Measurements from ENCODE around the gene DNAAF3.
A peak's percentile ranks its signal among the peaks of the same experiment; 100 is the strongest.

The DNAAF3 gene

GRCh38 chr19:55133639-55134444 lies 32.6 kb downstream of the DNAAF3 start:
- no peak overlapping the region for H3K9ac ChIP-seq (ENCODE audit: low read depth, low read length)

GRCh38 chr19:55132453-55133129 lies 33.8 kb downstream of the DNAAF3 start:
- no peak overlapping the region for H3K27ac ChIP-seq (ENCODE audit: low read depth, low read length)
- WGBS, result 85% methylated on average over 14 of the region's 14 CpGs
- no peaks in the 10 kb centered on the region for H3K4me1 ChIP-seq (ENCODE audit: insufficient read depth, low read length)

More at GRCh38 chr19:55133639-55134444, 32.6 kb downstream of the DNAAF3 start:
- Histone ChIP-seq H3K27ac (ENCODE audit: low read depth, low read length) (peak overlapping the region; percentile 35; the same call in 1 of the 2 replicates), H3K4me3 (ENCODE audit: low read length) (no peak overlapping the region), H3K9me3 (ENCODE audit: insufficient read depth, low read depth, low read length) (no peaks in the 10 kb centered on the region), H3K36me3 (ENCODE audit: insufficient read depth, low read length) (peaks cover 26% of the 10 kb centered on the region), H3K27me3 (ENCODE audit: insufficient read depth, low read length) (no peaks in the 10 kb centered on the region), H3K4me1 (ENCODE audit: insufficient read depth, low read length) (no peaks in the 10 kb centered on the region)
- 87% methylated on average over 25 of the region's 25 CpGs for WGBS

GRCh38 chr19:55131421-55131820 lies 35.0 kb downstream of the DNAAF3 start:
- Histone ChIP-seq H3K27me3 (ENCODE audit: insufficient read depth, low read length) (no peaks in the 10 kb centered on the region), H3K27ac (ENCODE audit: low read depth, low read length) (no peak overlapping the region), H3K9me3 (ENCODE audit: insufficient read depth, low read depth, low read length) (no peaks in the 10 kb centered on the region), H3K4me1 (ENCODE audit: insufficient read depth, low read length) (no peaks in the 10 kb centered on the region), H3K4me3 (ENCODE audit: low read length) (no peak overlapping the region), H3K9ac (ENCODE audit: low read depth, low read length) (no peak overlapping the region), H3K36me3 (ENCODE audit: insufficient read depth, low read length) (peaks cover 23% of the 10 kb centered on the region)
- WGBS, result 95% methylated on average over 16 of the region's 16 CpGs

More at GRCh38 chr19:55132453-55133129, 33.8 kb downstream of the DNAAF3 start:
- no peaks in the 10 kb centered on the region for H3K9me3 ChIP-seq (ENCODE audit: insufficient read depth, low read depth, low read length)
- no peak overlapping the region for H3K4me3 ChIP-seq (ENCODE audit: low read length)
- H3K36me3 ChIP-seq (ENCODE audit: insufficient read depth, low read length), result peaks cover 26% of the 10 kb centered on the region
- no peak overlapping the region for H3K9ac ChIP-seq (ENCODE audit: low read depth, low read length)
- no peaks in the 10 kb centered on the region for H3K27me3 ChIP-seq (ENCODE audit: insufficient read depth, low read length)

- H3K9me3 ChIP-seq (ENCODE audit: insufficient read depth, low read depth, low read length), result no peaks in the 10 kb centered on the region
- H3K27ac ChIP-seq (ENCODE audit: low read depth, low read length), result no peak overlapping the region
- H3K4me3 ChIP-seq (ENCODE audit: low read length), result peak overlapping the region; percentile 82
- no peaks in the 10 kb centered on the region for H3K36me3 ChIP-seq (ENCODE audit: insufficient read depth, low read length)
- H3K4me1 ChIP-seq (ENCODE audit: insufficient read depth, low read length), result peaks cover 6% of the 10 kb centered on the region; the same call in 1 of the 2 replicates
- H3K9ac ChIP-seq (ENCODE audit: low read depth, low read length), result peak overlapping the region; percentile 56
- no peaks in the 10 kb centered on the region for H3K27me3 ChIP-seq (ENCODE audit: insufficient read depth, low read length)
- WGBS, result 93% methylated on average over 14 of the region's 14 CpGs
These were observed 47.4 kb downstream of the DNAAF3 start for GRCh38 chr19:55119053-55119452.

GRCh38 chr19:55118401-55118991 lies 47.9 kb downstream of the DNAAF3 start:
- peaks cover 6% of the 10 kb centered on the region; the same call in 1 of the 2 replicates for H3K4me1 ChIP-seq (ENCODE audit: insufficient read depth, low read length)
- H3K9me3 ChIP-seq (ENCODE audit: insufficient read depth, low read depth, low read length), result no peaks in the 10 kb centered on the region
- peak overlapping the region; percentile 69 for H3K9ac ChIP-seq (ENCODE audit: low read depth, low read length)
- 66% methylated on average over 22 of the region's 22 CpGs for WGBS
- H3K4me3 ChIP-seq (ENCODE audit: low read length), result peak overlapping the region; percentile 82
- peak overlapping the region; percentile 39; the same call in 1 of the 2 replicates for H3K27ac ChIP-seq (ENCODE audit: low read depth, low read length)
- H3K36me3 ChIP-seq (ENCODE audit: insufficient read depth, low read length), result no peaks in the 10 kb centered on the region
- H3K27me3 ChIP-seq (ENCODE audit: insufficient read depth, low read length), result no peaks in the 10 kb centered on the region

GRCh38 chr19:55117663-55118391 lies 48.6 kb downstream of the DNAAF3 start:
- 25% methylated on average over 44 of the region's 44 CpGs for WGBS
- peak overlapping the region; percentile 69 for H3K9ac ChIP-seq (ENCODE audit: low read depth, low read length)
- H3K4me1 ChIP-seq (ENCODE audit: insufficient read depth, low read length), result peaks cover 13% of the 10 kb centered on the region; the same call in 1 of the 2 replicates
- peak overlapping the region; percentile 82 for H3K4me3 ChIP-seq (ENCODE audit: low read length)
- H3K36me3 ChIP-seq (ENCODE audit: insufficient read depth, low read length), result no peaks in the 10 kb centered on the region
- H3K27ac ChIP-seq (ENCODE audit: low read depth, low read length), result peak overlapping the region; percentile 39; the same call in 1 of the 2 replicates
- no peaks in the 10 kb centered on the region for H3K27me3 ChIP-seq (ENCODE audit: insufficient read depth, low read length)
- no peaks in the 10 kb centered on the region for H3K9me3 ChIP-seq (ENCODE audit: insufficient read depth, low read depth, low read length)

- Histone ChIP-seq H3K27ac (ENCODE audit: low read depth, low read length) (peak within 1 kb of the TSS; percentile 39; the same call in 1 of the 2 replicates), H3K4me1 (ENCODE audit: insufficient read depth, low read length) (peaks cover 14% of the 10 kb centered on the region; the same call in 1 of the 2 replicates), H3K36me3 (ENCODE audit: insufficient read depth, low read length) (no peaks in the 10 kb centered on the region), H3K9me3 (ENCODE audit: insufficient read depth, low read depth, low read length) (no peaks in the 10 kb centered on the region), H3K27me3 (ENCODE audit: insufficient read depth, low read length) (no peaks in the 10 kb centered on the region), H3K4me3 (ENCODE audit: low read length) (peak within 1 kb of the TSS; percentile 82), H3K9ac (ENCODE audit: low read depth, low read length) (peak within 1 kb of the TSS; percentile 71)
- WGBS, result under 1% methylated on average over 97 of the region's 97 CpGs
These were observed 49.4 kb downstream of the DNAAF3 start, which contains the start of gene PPP1R12C for GRCh38 chr19:55116859-55117662. TSS of gene PPP1R12C (minus strand) at chr19:55117637. CDS start at chr19:55117543, 94 bp downstream.

- Histone ChIP-seq H3K4me3 (ENCODE audit: low read length) (peak overlapping the region; percentile 75), H3K36me3 (ENCODE audit: insufficient read depth, low read length) (no peaks in the 10 kb centered on the region), H3K9me3 (ENCODE audit: insufficient read depth, low read depth, low read length) (no peaks in the 10 kb centered on the region), H3K9ac (ENCODE audit: low read depth, low read length) (peak overlapping the region; percentile 71; the same call in 1 of the 2 replicates), H3K4me1 (ENCODE audit: insufficient read depth, low read length) (peaks cover 14% of the 10 kb centered on the region; the same call in 1 of the 2 replicates), H3K27ac (ENCODE audit: low read depth, low read length) (no peak overlapping the region), H3K27me3 (ENCODE audit: insufficient read depth, low read length) (no peaks in the 10 kb centered on the region)
- 6% methylated on average over 25 of the region's 25 CpGs for WGBS
These were observed 50.1 kb downstream of the DNAAF3 start for GRCh38 chr19:55116232-55116858.

- H3K36me3 ChIP-seq (ENCODE audit: insufficient read depth, low read length), result no peaks in the 10 kb centered on the region
- H3K27ac ChIP-seq (ENCODE audit: low read depth, low read length), result no peak overlapping the region
- no peaks in the 10 kb centered on the region for H3K9me3 ChIP-seq (ENCODE audit: insufficient read depth, low read depth, low read length)
- H3K27me3 ChIP-seq (ENCODE audit: insufficient read depth, low read length), result no peaks in the 10 kb centered on the region
- H3K4me3 ChIP-seq (ENCODE audit: low read length), result peak overlapping the region; percentile 75
- H3K4me1 ChIP-seq (ENCODE audit: insufficient read depth, low read length), result peaks cover 14% of the 10 kb centered on the region; the same call in 1 of the 2 replicates
- H3K9ac ChIP-seq (ENCODE audit: low read depth, low read length), result no peak overlapping the region
- 78% methylated on average over 12 of the region's 13 CpGs for WGBS
These were observed 50.9 kb downstream of the DNAAF3 start for GRCh38 chr19:55115446-55116065.
